CD4-positive, alpha-beta T cell (primary cell): Measurements from ENCODE around the gene CPA4. TPM values are rescaled to one million over a fixed set of nuclear protein-coding genes. Genes with fewer than 3 reads are reported as not detected.

Source experiments
- ATAC-seq: fragments of 200-7000 bp; cut with Tn5 transposase; one replicate; pipeline ENCODE4 v1.10.0; 2022; ENCODE audit warnings: mild to moderate bottlenecking; ENCODE audit not compliant: poor library complexity
- CTCF ChIA-PET: fragments of 350-600 bp; sonication (Branson Sonifier 250); formaldehyde crosslinking; loops from one replicate; lab custom pipeline; 2021; ENCODE audit warnings: antibody characterized with exemption, inconsistent platforms; lab: Charles Lee
- POLR2A ChIA-PET: fragments of 350-600 bp; sonication (Branson Sonifier 250); formaldehyde crosslinking; loops from one replicate; lab custom pipeline; 2021; ENCODE audit warnings: antibody characterized with exemption, inconsistent platforms; lab: Charles Lee
- DNase-seq, 14 experiments: peaks; one replicate each; pipeline ENCODE4 v3.0.0-alpha.2; 2013 to 2020; ENCODE audit warnings: mixed read lengths in 2 of 14
- H3K27ac ChIP-seq, 2 donors: one replicate each; pipeline versions ENCODE4 v1.5.1 to v1.7.0; 2013; ENCODE audit warnings: low read length in 2 of 2, low read depth in 1 of 2, mild to moderate bottlenecking in 1 of 2
- H3K27me3 ChIP-seq, 2 experiments: 1 replicate in 1 of 2; 2 replicates in 1 of 2; pipeline versions ENCODE4 v1.6.1 to v1.7.0; 2013; ENCODE audit warnings: low read length in 2 of 2, control low read depth in 1 of 2, mild to moderate bottlenecking in 1 of 2, moderate library complexity in 1 of 2; ENCODE audit not compliant: insufficient read depth in 2 of 2, control insufficient read depth in 1 of 2
- H3K36me3 ChIP-seq: one replicate; pipeline ENCODE4 v1.6.1; 2013; ENCODE audit warnings: low read length, control low read depth; ENCODE audit not compliant: insufficient read depth
- H3K4me1 ChIP-seq: one replicate; pipeline ENCODE4 v1.6.1; 2013; ENCODE audit warnings: low read length, control low read depth; ENCODE audit not compliant: insufficient read depth
- H3K4me3 ChIP-seq: one replicate; pipeline ENCODE4 v1.5.1; 2013; ENCODE audit warnings: mild to moderate bottlenecking, low read length, moderate library complexity
- H3K9me3 ChIP-seq, 2 experiments: 1 replicate in 1 of 2; 2 replicates in 1 of 2; pipeline versions ENCODE4 v1.6.1 to v1.7.0; 2013; ENCODE audit warnings: low read length in 2 of 2, mild to moderate bottlenecking in 2 of 2, control low read depth in 1 of 2, moderate library complexity in 1 of 2; ENCODE audit not compliant: control insufficient read depth in 1 of 2, insufficient read depth in 1 of 2
- H3K27ac Mint-ChIP-seq: one replicate; pipeline ENCODE4 v1.8.0; 2020; ENCODE audit warnings: mixed read lengths
- H3K27me3 Mint-ChIP-seq: one replicate; pipeline ENCODE4 v1.8.0; 2021; ENCODE audit warnings: mixed read lengths
- H3K36me3 Mint-ChIP-seq: one replicate; pipeline ENCODE4 v1.8.0; 2021; ENCODE audit warnings: low read depth, mixed read lengths
- H3K4me1 Mint-ChIP-seq: one replicate; pipeline ENCODE4 v1.8.0; 2021; ENCODE audit warnings: low read depth, mixed read lengths
- H3K4me3 Mint-ChIP-seq: one replicate; pipeline ENCODE4 v1.8.0; 2020; ENCODE audit warnings: mild to moderate bottlenecking, mixed read lengths
- H3K9me3 Mint-ChIP-seq: one replicate; pipeline ENCODE4 v1.8.0; 2020; ENCODE audit warnings: mixed read lengths
- intact Hi-C, 2 experiments: fragments of 100-400 bp; cut with DNase I in 1 of 2; cut with micrococcal nuclease in 1 of 2; formaldehyde crosslinking; loops; one replicate each; pipeline versions ENCODE4 v1.15.1 to v1.9.0; 2023 to 2025; cut with DNase I, micrococcal nuclease
- total RNA-seq, 174 experiments: library from RNA in 2 of 174; stranded (reverse) in 2 of 174; gene quantifications; one replicate each; pipeline ENCODE4 v1.2.3 and lab custom pipeline; 2021 to 2026
- TF ChIP-seq, protein P1 (sequence below): fragments of 200-600 bp; IDR thresholded peaks from one replicate; pipeline ENCODE4 v1.8.0; 2022; ENCODE audit warnings: antibody characterized with exemption, mild to moderate bottlenecking

CPA4 gene
- total RNA-seq, 2 experiments from 2014 or later = not detected

DNA sequence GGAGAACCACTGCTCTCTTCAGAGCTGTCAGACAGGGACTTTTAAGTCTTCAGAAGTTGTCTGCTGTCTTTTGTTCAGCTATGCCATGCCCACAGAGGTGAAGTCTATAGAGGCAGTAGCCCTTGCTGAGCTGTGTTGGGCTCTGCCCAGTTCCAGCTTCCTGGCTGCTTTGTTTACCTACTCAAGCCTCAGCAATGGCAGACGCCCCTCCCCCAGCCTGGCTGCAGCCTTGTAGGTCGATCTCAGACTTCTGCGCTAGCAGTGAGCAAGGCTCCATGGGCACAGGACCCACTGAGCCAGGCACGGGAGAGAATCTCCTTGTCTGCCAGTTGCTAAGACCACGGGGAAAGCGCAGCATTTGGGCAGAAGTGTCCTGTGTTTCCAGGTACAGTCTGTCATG is 38.4 kb upstream of the CPA4 start:
- Mint-ChIP-seq H3K4me1 (no peaks in the 10 kb centered on the region), H3K27ac (no peak overlapping the region), H3K27me3 (no peaks in the 10 kb centered on the region), H3K4me3 (no peak overlapping the region), H3K9me3 (peaks cover 4% of the 10 kb centered on the region), H3K36me3 (peaks cover 13% of the 10 kb centered on the region)
- Histone ChIP-seq H3K27ac (no peak overlapping the region), H3K4me3 (no peak overlapping the region), H3K9me3 (peaks cover 17 to 18% of the 10 kb centered on the region in 2 experiments), H3K36me3 (no peaks in the 10 kb centered on the region), H3K4me1 (no peaks in the 10 kb centered on the region), H3K27me3 (peaks cover 0 to 5% of the 10 kb centered on the region in 2 experiments)
- intact Hi-C loops = no loop called here
- TF ChIP-seq, protein P1, sequence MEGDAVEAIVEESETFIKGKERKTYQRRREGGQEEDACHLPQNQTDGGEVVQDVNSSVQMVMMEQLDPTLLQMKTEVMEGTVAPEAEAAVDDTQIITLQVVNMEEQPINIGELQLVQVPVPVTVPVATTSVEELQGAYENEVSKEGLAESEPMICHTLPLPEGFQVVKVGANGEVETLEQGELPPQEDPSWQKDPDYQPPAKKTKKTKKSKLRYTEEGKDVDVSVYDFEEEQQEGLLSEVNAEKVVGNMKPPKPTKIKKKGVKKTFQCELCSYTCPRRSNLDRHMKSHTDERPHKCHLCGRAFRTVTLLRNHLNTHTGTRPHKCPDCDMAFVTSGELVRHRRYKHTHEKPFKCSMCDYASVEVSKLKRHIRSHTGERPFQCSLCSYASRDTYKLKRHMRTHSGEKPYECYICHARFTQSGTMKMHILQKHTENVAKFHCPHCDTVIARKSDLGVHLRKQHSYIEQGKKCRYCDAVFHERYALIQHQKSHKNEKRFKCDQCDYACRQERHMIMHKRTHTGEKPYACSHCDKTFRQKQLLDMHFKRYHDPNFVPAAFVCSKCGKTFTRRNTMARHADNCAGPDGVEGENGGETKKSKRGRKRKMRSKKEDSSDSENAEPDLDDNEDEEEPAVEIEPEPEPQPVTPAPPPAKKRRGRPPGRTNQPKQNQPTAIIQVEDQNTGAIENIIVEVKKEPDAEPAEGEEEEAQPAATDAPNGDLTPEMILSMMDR = no peak
- POLR2A ChIA-PET = no interaction called here
- ATAC-seq (no peak), DNase-seq (no peak)
- CTCF ChIA-PET = no interaction called here

DNA sequence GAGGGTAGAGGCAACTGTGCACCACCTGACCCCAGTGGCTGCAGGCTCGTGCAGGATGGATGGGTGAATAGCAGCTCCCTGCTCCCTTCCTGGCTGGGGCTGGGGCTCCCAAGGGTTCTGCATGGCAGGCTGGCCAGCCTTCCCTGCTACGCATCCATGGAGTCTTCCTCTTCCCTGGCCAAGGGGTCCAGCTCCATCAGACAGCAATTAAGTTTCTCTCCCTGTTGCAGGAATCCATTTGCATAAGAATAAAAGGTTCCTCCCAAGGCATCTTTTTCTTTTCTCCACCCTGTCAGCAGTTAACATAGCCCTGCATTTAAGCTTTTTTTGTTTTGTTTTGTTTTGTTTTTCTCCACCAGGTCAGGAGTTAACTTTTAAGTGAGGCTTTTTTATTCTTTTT is 36.3 kb upstream of the CPA4 start:
- no peak overlapping the region for H3K27ac ChIP-seq
- peaks cover 19 to 31% of the 10 kb centered on the region in 2 experiments for H3K9me3 ChIP-seq
- Mint-ChIP-seq H3K36me3 (peaks cover 18% of the 10 kb centered on the region), H3K4me1 (no peaks in the 10 kb centered on the region), H3K27me3 (no peaks in the 10 kb centered on the region), H3K4me3 (no peak overlapping the region), H3K27ac (no peak overlapping the region), H3K9me3 (peaks cover 4% of the 10 kb centered on the region)
- no peaks in the 10 kb centered on the region for H3K36me3 ChIP-seq
- no peak overlapping the region for H3K4me3 ChIP-seq
- DNase-seq (no peak), ATAC-seq (no peak)
- TF ChIP-seq, protein P1 = no peak
- intact Hi-C loops = no loop called here
- ChIA-PET CTCF (no interaction called here), POLR2A (no interaction called here)
- no peaks in the 10 kb centered on the region for H3K4me1 ChIP-seq
- peaks cover 0 to 5% of the 10 kb centered on the region in 2 experiments for H3K27me3 ChIP-seq

DNA sequence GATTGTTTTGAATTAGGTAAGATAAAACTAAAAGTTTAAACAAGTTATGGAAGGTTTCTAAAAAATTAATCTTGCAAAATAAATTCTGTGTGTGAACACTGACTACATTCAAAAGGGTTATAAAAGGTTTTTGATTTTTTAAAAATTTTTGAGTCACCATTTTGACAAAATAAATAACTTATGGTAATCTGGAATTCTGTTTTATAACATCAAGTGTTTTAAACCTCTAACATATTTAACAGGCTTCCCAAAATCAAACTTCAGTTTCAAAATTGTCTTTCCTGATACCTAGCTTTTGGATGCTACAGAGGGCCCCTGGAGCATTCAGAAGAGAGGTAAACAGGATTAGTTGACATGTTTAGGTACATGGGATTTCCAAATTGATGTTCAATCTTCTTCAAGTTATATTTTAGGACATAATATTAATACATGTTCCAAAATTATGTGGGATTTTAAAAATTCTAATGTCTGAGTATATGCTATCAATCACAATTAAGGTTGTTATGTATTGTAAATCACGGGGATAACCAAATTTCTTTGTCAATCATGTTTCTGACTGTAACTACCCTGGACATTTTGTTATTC is 34.4 kb upstream of the CPA4 start:
- peaks cover 4% of the 10 kb centered on the region for H3K9me3 Mint-ChIP-seq
- intact Hi-C loops = no loop called here

More for the DNA sequence above, 34.4 kb upstream of the CPA4 start:
- DNase-seq (no peak), ATAC-seq (no peak)
- no peak overlapping the region for H3K27ac Mint-ChIP-seq
- Histone ChIP-seq H3K27ac (no peak overlapping the region), H3K4me3 (no peak overlapping the region), H3K27me3 (peaks cover 0 to 5% of the 10 kb centered on the region in 2 experiments), H3K4me1 (no peaks in the 10 kb centered on the region), H3K36me3 (no peaks in the 10 kb centered on the region), H3K9me3 (peaks cover 23 to 31% of the 10 kb centered on the region in 2 experiments)
- no peak overlapping the region for H3K4me3 Mint-ChIP-seq
- no peaks in the 10 kb centered on the region for H3K4me1 Mint-ChIP-seq
- ChIA-PET POLR2A (no interaction called here), CTCF (no interaction called here)
- TF ChIP-seq, protein P1 = no peak
- peaks cover 18% of the 10 kb centered on the region for H3K36me3 Mint-ChIP-seq
- H3K27me3 Mint-ChIP-seq = no peaks in the 10 kb centered on the region
